Ammon's horn (tissue), 1 donor: ENCODE results near the gene FBXO8.

Experiments used
- DNase-seq: peaks from one replicate; pipeline ENCODE4 v3.0.0-alpha.2; 2016; ENCODE audit warnings: low spot score

Gene FBXO8

DNA sequence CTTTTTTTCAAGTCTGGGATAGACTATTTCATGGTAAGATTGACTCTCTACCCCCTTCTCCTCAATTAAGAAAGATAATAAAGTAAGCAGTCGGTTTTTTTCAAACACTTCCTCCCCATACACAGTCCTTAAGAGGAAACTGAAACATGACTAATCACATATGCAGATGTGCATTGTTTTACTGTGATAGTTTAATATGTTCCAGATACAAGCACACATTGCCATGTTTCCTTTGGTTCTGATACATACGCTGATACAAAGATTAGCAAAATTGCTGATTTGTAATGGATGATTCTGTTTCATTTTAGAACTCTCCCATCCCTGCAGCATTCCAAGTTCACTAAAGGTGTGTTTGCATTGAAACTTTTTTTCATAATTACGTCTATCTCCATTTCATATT lies 76.1 kb downstream of the FBXO8 start:
- no peak for DNase-seq

DNA sequence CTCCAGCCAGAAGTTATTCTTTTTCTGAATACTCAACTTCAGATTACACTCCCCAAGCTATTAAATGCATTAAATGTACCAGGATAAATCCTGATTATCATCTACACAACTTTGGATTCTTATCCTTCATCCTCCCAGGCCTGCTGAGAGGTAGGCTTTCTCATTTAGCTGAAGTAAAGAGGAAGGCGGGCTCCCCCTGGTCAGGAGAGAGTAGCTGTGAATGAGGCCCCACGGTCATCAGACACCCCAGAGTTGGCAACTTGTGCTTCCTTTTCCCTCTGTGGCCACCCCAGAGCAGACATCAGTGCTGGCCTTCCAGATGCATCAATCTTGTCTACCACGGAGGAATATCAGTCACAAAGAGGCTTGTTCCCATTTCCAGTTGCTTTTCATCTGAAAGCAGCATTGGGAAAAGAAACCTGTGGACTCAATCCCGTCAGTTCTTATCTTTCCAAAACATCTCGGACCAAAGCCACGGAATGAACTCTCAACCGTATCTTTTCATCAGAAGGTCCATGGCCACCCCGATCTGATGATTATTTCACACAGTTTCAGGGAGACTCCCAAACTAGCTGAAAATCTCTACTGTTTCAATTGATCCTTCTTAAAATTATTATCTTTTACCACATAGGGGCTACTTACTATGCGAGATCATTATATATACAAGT lies 79.2 kb downstream of the FBXO8 start:
- no peak for DNase-seq

DNA sequence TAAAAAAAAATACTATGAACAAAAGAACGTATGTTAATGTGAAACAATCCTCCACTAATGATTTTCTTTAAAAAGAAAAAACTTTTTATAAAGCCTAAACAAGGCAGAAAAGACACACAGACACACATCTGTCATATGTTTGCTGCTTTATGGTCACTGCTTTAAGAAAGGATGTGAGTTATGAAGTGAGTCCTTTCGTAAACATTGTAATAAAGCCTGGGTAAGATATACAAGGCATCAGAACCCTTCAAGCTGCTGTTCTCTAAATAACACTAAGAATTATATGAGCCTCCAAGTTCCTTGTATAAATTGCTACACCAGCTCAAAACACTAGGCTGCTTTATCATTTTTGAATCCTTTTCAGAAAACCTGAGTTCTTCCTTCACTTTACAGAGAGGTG lies 81.6 kb downstream of the FBXO8 start:
- DNase-seq, result no peak

DNA sequence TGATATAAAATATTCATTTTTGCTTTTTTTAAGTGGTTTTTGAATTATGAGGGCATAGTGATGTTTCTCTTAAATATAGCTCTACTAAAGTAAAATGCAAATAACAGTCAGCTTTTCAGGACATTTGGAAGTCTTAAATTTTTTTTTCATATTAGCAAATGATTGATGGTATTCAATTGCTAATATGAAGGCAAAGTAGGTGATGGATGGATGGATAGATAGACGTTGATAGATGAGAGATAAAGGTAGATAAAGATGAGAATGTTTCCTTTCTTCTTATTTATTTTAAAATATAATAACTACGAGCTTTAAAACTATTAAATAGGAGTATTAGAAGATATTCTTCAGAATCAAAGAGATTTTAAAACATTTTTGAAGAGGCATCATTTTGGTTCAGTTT lies 83.7 kb downstream of the FBXO8 start:
- DNase-seq, result no peak

DNA sequence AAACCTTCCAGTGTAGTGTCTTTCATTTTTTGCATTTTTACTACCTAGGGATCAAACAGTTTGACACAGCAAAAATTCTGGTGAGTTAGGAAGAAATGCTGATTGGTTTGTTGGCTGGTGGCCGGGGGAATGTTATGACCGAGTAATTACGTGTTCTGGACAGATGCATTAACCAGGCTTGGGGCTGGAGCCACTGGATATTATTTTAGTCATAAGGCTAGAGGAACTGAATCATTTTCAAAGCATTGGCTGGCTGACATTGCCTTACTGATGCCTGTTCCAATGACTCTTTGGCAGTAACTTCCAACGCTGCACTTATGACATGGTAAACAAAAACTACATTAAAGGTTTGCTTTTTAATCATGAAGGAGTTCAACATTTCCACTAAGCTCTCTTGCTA lies 84.6 kb downstream of the FBXO8 start:
- no peak for DNase-seq

DNA sequence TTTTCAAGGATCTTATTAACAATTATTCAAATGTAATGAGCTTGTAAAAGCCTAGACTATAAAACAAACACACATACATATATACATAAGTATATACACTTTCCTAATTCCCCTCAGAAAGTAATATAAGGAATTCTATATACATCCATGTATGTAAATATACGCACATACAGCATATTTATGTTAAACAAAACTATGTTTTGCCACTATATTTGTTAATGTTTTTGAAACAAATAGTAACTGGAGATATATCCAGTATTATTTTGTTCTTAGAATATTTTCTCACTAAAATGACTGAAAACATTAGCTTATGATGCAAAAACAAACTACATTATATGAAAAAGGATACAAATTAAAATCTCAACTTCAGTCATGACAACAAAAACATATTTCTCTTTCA lies 85.1 kb downstream of the FBXO8 start:
- DNase-seq, result no peak

DNA sequence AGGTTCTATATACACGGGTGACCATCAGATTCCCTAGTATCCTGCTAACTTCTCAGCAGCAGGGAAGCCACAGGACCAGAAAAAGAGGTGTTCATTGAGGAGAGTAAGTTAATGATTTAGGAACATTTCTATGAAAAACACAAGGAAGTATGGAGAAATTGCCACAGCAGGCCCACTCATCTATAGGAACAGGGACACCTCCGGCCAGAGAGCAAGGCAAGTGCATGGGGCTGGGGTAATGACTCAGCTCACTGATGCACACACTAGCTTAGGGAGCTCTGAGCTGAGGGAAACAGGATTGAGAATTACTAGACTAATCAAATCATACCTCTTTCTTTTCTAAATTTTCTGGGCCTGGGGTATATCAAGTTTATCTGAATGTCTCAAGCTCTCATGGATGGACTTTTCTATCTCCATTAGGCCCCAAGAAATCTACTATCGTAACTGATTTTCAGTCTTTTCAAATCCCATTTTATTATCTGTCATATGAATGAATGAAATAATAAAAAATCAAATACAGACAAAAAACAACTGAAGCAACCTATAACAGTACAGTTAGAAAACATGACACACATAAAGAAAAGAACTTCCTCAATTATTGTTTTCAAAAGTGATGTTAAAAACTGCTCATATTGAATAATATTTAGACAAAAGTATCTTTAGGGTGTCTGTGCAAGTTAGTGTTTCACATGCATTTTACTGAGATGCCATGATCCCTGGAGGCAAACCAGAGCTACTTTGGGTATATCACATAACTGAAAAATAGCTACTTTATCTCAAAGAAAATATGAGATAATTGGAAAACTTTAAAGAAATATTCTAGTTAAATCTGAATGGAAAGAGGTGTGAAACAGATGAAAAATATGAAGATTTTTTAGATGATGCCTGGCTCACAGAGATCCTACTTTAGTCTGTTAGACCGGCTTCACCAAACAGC lies 89.8 kb downstream of the FBXO8 start:
- DNase-seq, result no peak

DNA sequence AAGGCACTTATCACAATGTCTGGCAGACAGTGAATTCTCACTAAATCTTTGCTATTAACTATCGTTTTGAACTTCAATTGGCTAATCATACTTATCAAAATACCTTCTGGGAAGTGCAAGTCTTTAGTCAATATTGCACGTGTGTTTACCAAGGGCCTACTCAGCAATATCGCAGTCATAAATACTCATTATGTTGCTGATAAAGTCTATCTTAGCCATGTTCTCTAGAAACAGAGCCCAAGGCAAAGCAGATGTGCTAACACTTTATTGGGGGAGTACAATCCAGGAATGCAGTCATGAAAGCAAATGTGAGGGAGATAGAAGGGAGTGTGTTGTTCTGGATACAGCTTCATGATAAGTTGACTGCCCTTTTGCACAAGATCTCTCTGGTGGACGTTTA lies 90.5 kb downstream of the FBXO8 start:
- DNase-seq, result no peak

DNA sequence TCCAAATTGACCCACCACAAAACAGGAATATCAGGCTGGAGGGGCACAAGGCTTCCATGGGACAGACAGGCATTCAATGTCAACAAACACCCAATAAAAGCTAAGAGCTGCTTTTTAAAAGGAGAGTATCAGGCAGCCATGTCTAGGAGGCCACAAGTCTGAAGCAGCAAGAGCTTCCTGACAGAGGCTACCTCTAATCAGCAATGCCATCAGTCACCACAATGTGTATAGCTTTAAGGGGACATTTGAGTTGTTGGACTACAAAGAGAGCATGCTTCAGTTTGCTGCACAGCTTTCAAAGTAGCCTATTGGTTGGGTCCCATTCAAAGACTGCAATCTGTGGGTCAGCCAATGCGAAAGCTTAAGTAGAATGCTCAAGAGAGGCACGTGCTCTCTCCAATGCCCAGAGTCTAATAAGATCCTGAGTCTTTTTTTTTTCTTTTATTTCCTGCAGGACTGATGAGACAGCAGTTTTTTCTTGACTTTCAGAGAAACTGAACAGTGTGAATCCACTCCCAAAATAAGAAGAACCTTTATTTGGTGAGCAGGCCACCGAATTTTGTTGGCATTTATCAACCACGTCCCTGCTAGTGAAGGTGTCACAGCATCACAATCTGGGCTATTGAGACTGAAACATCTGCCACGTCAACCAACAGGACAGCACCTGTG lies 92.5 kb downstream of the FBXO8 start:
- DNase-seq, result no peak

DNA sequence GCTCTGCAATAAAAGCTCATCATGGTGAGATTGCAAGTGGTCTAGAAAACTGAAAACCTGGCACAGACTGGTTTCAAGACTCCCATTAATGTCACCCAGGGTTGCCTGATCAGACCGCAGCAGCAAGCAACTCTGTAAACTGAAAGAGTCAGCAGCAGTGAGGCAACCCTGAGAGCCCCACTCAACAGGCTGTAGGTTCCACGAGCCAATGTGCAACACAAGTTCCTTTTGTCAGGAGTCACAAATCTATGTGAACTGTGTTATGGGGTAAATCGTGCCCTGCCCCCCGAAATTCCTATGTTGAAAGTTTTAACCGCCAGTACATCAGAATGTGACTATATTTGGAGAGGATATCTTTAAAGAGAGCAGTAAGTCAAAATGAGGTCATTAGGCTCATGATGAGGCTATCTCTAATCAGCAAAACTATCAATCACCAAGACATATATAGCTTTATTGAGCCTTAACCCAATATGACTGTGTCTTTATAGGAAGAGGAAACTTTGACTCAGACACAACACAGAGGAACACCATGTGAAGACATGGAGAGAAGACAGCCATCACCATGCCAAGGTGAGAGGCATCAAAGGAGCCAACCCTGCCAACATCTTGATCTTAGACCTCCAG lies 94.0 kb downstream of the FBXO8 start:
- no peak for DNase-seq
